ENCODE data around the gene SH3BGR.

SH3BGR gene

DNA sequence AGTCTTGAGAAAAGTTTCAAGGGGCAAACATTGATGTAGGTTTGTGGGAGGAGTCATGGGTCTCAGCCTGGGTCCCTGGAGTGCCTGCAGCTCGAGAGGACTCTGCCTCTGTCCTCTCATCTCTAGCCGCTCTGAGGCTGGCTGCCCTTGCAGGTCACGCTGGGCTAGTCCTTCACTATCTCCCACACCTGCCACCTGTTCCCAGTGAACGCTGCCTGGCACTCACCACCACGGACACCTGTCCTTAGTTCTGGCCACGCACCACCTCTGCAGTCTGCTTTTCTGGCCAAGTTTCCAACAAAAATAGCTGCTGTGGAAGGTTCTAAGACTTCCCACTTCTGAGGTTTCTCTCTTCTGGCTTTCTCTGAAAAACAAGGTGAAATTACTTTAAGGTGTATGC lies 52.5 kb downstream of the SH3BGR start:
- no peaks in the 10 kb centered on the region for H3K4me1 ChIP-seq (ENCODE audit: low read length)

DNA sequence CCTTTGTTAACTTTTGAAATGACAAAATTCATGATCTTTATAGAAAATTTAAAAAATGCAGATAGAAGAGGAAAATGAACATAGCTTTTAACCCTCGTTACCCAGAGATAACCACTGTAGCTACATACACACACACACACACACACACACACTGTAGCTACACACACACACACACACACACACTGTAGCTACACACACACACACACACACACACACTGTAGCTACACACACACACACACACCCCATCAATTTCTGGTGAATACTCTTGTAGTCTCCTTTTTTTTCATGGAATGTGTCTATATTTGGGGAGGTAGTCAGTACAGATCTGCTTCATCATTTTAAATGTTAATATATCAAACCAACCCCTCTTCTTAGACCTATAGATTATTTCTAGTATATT lies 58.5 kb downstream of the SH3BGR start:
- no peak overlapping the region for H2AFZ ChIP-seq (ENCODE audit: low read depth, low read length)
- no peak overlapping the region for H3K27ac ChIP-seq (ENCODE audit: low read length)
- no peaks in the 10 kb centered on the region for H4K20me1 ChIP-seq (ENCODE audit: insufficient read depth, low read length)
- no peaks in the 10 kb centered on the region for H3K4me1 ChIP-seq (ENCODE audit: low read length)
- no peaks in the 10 kb centered on the region for H3K79me2 ChIP-seq (ENCODE audit: low read length)
- H3K9ac ChIP-seq (ENCODE audit: low read length) = no peak overlapping the region
- no peaks in the 10 kb centered on the region for H3K27me3 ChIP-seq (ENCODE audit: low read depth, low read length)
- H3K9me3 ChIP-seq (ENCODE audit: insufficient read depth, low read length) = no peaks in the 10 kb centered on the region
- no peaks in the 10 kb centered on the region for H3K36me3 ChIP-seq (replicated peaks; ENCODE audit: low read depth, low read length)
- no peak overlapping the region for H3K4me2 ChIP-seq (ENCODE audit: low read length)
- H3K4me3 ChIP-seq (ENCODE audit: low read length) = no peak overlapping the region
- TF ChIP-seq, protein P1, sequence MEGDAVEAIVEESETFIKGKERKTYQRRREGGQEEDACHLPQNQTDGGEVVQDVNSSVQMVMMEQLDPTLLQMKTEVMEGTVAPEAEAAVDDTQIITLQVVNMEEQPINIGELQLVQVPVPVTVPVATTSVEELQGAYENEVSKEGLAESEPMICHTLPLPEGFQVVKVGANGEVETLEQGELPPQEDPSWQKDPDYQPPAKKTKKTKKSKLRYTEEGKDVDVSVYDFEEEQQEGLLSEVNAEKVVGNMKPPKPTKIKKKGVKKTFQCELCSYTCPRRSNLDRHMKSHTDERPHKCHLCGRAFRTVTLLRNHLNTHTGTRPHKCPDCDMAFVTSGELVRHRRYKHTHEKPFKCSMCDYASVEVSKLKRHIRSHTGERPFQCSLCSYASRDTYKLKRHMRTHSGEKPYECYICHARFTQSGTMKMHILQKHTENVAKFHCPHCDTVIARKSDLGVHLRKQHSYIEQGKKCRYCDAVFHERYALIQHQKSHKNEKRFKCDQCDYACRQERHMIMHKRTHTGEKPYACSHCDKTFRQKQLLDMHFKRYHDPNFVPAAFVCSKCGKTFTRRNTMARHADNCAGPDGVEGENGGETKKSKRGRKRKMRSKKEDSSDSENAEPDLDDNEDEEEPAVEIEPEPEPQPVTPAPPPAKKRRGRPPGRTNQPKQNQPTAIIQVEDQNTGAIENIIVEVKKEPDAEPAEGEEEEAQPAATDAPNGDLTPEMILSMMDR (IDR thresholded peaks at IDR 0.05; ENCODE audit: low read depth, low read length) = no peak
- no peak for TF ChIP-seq EZH2phosphoT487 (IDR thresholded peaks at IDR 0.05; ENCODE audit: low read depth)

More for the DNA sequence above, 52.5 kb downstream of the SH3BGR start:
- Histone ChIP-seq H3K4me2 (ENCODE audit: low read length) (no peak overlapping the region), H3K27me3 (ENCODE audit: low read depth, low read length) (no peaks in the 10 kb centered on the region), H3K36me3 (replicated peaks; ENCODE audit: low read depth, low read length) (no peaks in the 10 kb centered on the region), H3K4me3 (ENCODE audit: low read length) (no peak overlapping the region), H2AFZ (ENCODE audit: low read depth, low read length) (no peak overlapping the region), H4K20me1 (ENCODE audit: insufficient read depth, low read length) (no peaks in the 10 kb centered on the region), H3K9ac (ENCODE audit: low read length) (no peak overlapping the region), H3K79me2 (ENCODE audit: low read length) (no peaks in the 10 kb centered on the region), H3K9me3 (ENCODE audit: insufficient read depth, low read length) (no peaks in the 10 kb centered on the region), H3K27ac (ENCODE audit: low read length) (no peak overlapping the region)
- no peak for TF ChIP-seq EZH2phosphoT487 (IDR thresholded peaks at IDR 0.05; ENCODE audit: low read depth)
- TF ChIP-seq, protein P1 (IDR thresholded peaks at IDR 0.05; ENCODE audit: low read depth, low read length) = no peak

DNA sequence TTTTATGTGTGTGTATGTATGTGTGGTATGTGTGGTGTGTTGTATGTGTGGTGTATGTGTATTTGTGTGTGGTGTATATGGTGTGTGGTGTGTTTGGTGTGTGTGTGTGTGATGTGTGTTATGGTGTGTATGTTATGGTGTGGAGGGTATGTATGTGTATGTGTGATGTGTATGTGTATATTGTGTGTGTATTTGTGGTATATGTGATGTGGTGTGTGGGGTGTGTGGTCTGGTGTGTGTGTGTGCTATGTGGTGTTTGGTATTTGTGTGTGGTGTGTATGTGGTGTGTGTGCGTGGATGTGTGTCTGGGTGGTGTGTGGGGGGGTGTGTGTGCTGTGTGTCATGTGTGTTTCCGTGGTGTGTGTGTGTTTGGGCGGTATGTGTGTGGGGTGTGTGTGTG lies 59.3 kb downstream of the SH3BGR start:
- TF ChIP-seq EZH2phosphoT487 (IDR thresholded peaks at IDR 0.05; ENCODE audit: low read depth) = no peak
- TF ChIP-seq, protein P1 (IDR thresholded peaks at IDR 0.05; ENCODE audit: low read depth, low read length) = no peak
- no peak overlapping the region for H3K9ac ChIP-seq (ENCODE audit: low read length)
- no peak overlapping the region for H2AFZ ChIP-seq (ENCODE audit: low read depth, low read length)
- no peaks in the 10 kb centered on the region for H3K9me3 ChIP-seq (ENCODE audit: insufficient read depth, low read length)
- H3K4me3 ChIP-seq (ENCODE audit: low read length) = no peak overlapping the region
- H3K27me3 ChIP-seq (ENCODE audit: low read depth, low read length) = no peaks in the 10 kb centered on the region
- H4K20me1 ChIP-seq (ENCODE audit: insufficient read depth, low read length) = no peaks in the 10 kb centered on the region
- no peak overlapping the region for H3K4me2 ChIP-seq (ENCODE audit: low read length)
- no peak overlapping the region for H3K27ac ChIP-seq (ENCODE audit: low read length)
- H3K79me2 ChIP-seq (ENCODE audit: low read length) = no peaks in the 10 kb centered on the region
- H3K4me1 ChIP-seq (ENCODE audit: low read length) = no peaks in the 10 kb centered on the region
- no peaks in the 10 kb centered on the region for H3K36me3 ChIP-seq (replicated peaks; ENCODE audit: low read depth, low read length)

DNA sequence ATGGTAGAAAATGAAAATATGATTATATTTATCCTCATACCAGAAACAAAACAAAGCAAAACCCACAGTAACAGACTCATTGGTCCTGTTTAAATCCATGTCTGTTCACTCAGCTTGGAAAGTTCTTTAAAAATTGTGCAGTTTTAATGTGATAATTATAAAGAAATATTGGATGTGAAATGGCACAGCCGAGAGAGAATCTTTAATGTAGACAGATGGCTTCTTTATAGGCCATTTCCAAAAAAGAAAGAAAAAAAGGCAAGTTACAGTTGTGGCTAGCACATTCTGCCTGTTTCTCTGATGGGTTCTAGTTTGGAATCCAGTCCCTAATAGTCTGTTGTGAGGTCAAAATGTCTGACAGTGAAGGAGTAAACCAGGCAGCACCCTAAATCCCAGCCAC lies 62.0 kb downstream of the SH3BGR start:
- Histone ChIP-seq H4K20me1 (ENCODE audit: insufficient read depth, low read length) (no peaks in the 10 kb centered on the region), H3K27me3 (ENCODE audit: low read depth, low read length) (no peaks in the 10 kb centered on the region), H3K4me1 (ENCODE audit: low read length) (no peaks in the 10 kb centered on the region), H3K79me2 (ENCODE audit: low read length) (no peaks in the 10 kb centered on the region), H3K36me3 (replicated peaks; ENCODE audit: low read depth, low read length) (no peaks in the 10 kb centered on the region), H3K9ac (ENCODE audit: low read length) (no peak overlapping the region), H3K27ac (ENCODE audit: low read length) (no peak overlapping the region), H3K4me3 (ENCODE audit: low read length) (no peak overlapping the region), H3K4me2 (ENCODE audit: low read length) (no peak overlapping the region), H2AFZ (ENCODE audit: low read depth, low read length) (no peak overlapping the region), H3K9me3 (ENCODE audit: insufficient read depth, low read length) (no peaks in the 10 kb centered on the region)
- TF ChIP-seq, protein P1 (IDR thresholded peaks at IDR 0.05; ENCODE audit: low read depth, low read length) = no peak
- TF ChIP-seq EZH2phosphoT487 (IDR thresholded peaks at IDR 0.05; ENCODE audit: low read depth) = no peak
